Measurements from ENCODE around the gene FBXW11.

Gene FBXW11

GRCh38 chr5:172010278-172010677 lies 3.8 kb upstream of the FBXW11 start:
- peak; percentile 41 for DNase-seq

- DNase-seq: no peak
Observed at GRCh38 chr5:172009536-172010270, 3.3 kb upstream of the FBXW11 start.

GRCh38 chr5:172008689-172009141 lies 2.3 kb upstream of the FBXW11 start:
- DNase-seq: no peak

- DNase-seq: no peak
Observed at GRCh38 chr5:172008111-172008455, 1.6 kb upstream of the FBXW11 start.

GRCh38 chr5:172007175-172008110 lies 1.0 kb upstream of the FBXW11 start:
- DNase-seq: no peak

- peak; percentile 84 for DNase-seq
Observed at GRCh38 chr5:172005708-172006320, 624 bp downstream of the FBXW11 start.

GRCh38 chr5:172004824-172005237 lies 1.6 kb downstream of the FBXW11 start:
- DNase-seq: peak; percentile 81

- DNase-seq: no peak
Observed at GRCh38 chr5:172003746-172004145, 2.7 kb downstream of the FBXW11 start.

- no peak for DNase-seq
Observed at GRCh38 chr5:172002840-172003512, 3.5 kb downstream of the FBXW11 start.

- peak; percentile 30 for DNase-seq
Observed at GRCh38 chr5:172002310-172002709, 4.1 kb downstream of the FBXW11 start.

- DNase-seq: no peak
Observed at GRCh38 chr5:171999877-172000276, 6.6 kb downstream of the FBXW11 start.

GRCh38 chr5:171999100-171999499 lies 7.3 kb downstream of the FBXW11 start:
- no peak for DNase-seq

- DNase-seq: no peak
Observed at GRCh38 chr5:171997011-171997410, 9.4 kb downstream of the FBXW11 start.

- DNase-seq: no peak
Observed at GRCh38 chr5:171992813-171993212, 13.6 kb downstream of the FBXW11 start.

- DNase-seq: no peak
Observed at GRCh38 chr5:171992305-171992704, 14.1 kb downstream of the FBXW11 start.

GRCh38 chr5:171990713-171991015 lies 15.8 kb downstream of the FBXW11 start:
- no peak for DNase-seq

- DNase-seq: no peak
Observed at GRCh38 chr5:171989946-171990712, 16.3 kb downstream of the FBXW11 start.

GRCh38 chr5:171989276-171989675 lies 17.2 kb downstream of the FBXW11 start:
- no peak for DNase-seq

GRCh38 chr5:171986772-171987171 lies 19.7 kb downstream of the FBXW11 start:
- peak; percentile 39 for DNase-seq

- no peak for DNase-seq
Observed at GRCh38 chr5:171984748-171985419, 21.6 kb downstream of the FBXW11 start.

GRCh38 chr5:171981847-171982246 lies 24.6 kb downstream of the FBXW11 start:
- no peak for DNase-seq

GRCh38 chr5:171980792-171981191 lies 25.6 kb downstream of the FBXW11 start:
- DNase-seq: no peak

Measured in eye (tissue), 1 donor.